GM18498 (cell line): ENCODE data around the gene UCKL1.
"Not testable (repeated sequence)": the region's sequence is repeated elsewhere in the genome, so short reads cannot be mapped to it uniquely, and the experiment has no call there.

Experiments used
- ATAC-seq: cut with Tn5 transposase; IDR thresholded peaks from one replicate; pipeline ENCODE4 v1.9.1; 2021; ENCODE audit warnings: mild to moderate bottlenecking, moderate library complexity; ENCODE audit not compliant: unreplicated experiment

The UCKL1 gene

DNA sequence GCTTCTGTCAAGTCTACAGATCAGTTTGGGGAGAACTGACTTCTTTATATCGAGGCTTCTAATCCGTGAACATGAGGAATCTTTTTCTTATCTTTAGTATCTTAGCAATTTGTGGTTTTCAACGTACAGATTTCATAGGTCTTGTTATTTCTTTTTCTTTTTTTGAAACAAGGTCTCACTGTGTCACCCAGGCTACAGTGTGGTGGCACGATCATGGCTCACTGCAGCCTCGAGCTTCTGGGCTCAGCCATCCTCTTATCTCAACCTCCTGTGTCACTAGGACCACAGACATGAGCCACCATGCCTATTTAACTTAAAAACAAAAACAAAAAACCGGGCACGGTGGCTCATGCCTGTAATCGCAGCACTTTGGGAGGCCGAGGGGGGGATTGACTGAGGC, 32.0 kb downstream of the UCKL1 start:
- no peak for ATAC-seq

- no peak for ATAC-seq
Measured at GRCh38 chr20:63923651-63924050, 32.6 kb downstream of the UCKL1 start.

DNA sequence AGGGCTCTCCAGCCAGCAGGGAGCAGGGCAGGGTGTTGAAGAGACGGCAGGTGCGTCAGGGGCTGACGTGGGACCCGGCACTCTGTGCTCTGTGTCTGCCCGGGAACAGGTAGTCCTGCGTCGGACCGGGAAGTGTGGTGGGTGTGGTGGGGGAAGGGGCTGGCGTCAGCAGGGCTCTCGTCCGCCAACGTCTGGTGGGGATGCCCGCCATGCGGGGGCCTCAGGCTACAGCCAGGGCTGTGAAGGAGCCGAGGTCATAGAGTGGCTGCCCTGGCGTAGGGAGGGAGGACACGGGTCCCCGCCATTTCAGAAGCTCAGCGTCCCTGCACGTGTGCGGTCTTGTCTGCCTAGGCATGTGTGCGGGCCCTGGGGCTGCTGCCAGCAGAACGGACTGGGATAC, 36.0 kb downstream of the UCKL1 start:
- no peak for ATAC-seq

GRCh38 chr20:63919130-63919529, 37.1 kb downstream of the UCKL1 start:
- no peak for ATAC-seq

GRCh38 chr20:63917811-63918210, 38.4 kb downstream of the UCKL1 start:
- ATAC-seq, result no peak

DNA sequence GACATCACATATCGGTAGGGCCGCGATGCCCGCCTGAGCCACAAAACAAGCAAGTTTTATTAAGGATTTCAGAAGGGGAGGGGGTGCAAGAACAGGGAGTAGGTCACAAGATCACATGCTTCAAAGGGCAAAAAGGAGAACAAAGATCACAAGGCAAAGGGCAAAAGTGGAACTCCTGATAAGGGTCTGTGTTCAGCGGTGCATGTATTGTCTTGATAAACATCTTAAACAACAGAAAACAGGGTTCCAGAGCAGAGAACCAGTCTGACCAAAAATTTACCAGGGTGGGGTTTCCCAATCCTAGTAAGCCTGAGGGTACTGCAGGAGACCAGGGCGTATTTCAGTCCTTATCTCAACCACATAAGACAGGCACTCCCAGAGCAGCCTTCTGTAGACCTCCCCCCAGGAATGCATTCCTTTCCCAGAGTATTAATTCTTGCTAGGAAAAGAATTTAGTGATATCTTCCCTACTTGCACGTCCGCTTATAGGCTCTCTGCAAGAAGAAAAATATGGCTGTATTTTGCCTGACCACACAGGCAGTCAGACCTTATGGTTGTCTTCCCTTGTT, 39.8 kb downstream of the UCKL1 start:
- not testable (repeated sequence) for ATAC-seq

DNA sequence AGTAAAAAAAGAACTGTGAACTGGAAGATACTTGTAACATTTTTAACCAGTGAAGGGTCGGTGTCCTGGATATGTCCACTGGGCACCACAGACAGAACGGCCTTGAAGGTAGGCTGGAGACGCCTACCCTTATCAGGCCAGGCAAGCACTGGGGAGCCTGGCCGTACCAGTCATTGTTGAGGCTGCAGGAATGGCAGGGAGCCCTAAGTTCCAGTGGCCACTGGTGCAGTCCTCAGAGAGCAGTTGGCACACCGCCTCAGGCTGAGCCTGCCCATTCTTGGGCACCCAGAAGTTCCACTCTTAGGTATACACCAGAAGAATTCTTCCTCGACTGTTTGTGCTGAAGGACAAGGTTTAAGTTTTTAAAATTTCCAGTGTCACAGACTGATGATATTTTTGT, 40.7 kb downstream of the UCKL1 start:
- no peak for ATAC-seq

GRCh38 chr20:63913768-63914167, 42.4 kb downstream of the UCKL1 start:
- ATAC-seq, result no peak

DNA sequence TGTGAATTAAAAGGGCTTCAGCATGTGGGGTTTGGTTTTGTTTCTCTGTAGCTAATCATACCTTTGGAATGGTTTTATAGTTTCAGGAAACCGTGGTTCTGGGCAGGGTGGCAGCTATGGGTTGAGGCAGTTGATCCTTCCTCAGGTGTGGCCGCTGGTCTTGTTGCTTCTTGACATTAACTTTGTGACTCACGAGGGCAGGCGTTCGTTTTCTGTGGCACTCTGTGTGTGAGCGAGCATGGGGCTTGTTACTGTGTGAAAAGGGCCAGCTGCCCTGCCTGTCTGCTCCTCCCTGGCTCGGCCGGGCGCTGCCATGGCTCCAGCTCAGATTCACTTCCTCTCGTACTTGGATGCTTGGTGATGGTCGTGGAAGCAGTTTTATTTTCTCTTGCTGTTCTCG, 45.0 kb downstream of the UCKL1 start:
- ATAC-seq, result no peak

DNA sequence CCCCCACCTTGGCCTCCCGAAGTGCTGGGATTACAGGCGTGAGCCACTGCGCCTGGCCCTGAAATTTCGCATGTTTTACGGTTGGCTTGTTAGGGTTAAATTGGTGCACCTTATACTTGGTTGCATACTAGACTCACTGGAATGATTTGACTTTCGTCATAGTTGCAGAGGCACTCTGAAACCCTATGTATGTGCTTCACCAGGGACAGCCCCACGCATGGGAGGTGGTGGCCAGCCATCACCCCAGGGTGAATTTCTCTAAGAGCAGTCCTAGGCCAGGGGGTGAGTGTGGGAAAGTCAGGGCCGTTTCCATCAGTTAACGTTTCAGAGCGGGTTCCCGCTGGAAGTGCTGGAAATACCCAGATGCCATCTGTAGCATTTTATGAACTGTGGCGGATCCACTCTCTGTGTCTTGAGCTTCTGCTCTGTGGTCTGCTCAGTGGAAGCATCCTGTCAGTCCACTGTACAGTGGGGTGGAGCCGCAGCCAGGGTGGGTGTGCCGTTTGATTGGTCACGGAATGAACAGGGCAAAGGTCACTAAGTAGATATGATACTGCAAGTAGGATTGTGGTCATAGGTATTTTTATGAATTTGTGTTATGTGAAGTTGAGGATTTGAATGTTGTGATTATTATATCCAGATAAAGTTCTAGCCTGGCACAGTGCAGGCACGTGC, 48.1 kb downstream of the UCKL1 start:
- no peak for ATAC-seq

- no peak for ATAC-seq
Measured at GRCh38 chr20:63903796-63904561, 52.2 kb downstream of the UCKL1 start.

- no peak for ATAC-seq
Measured at GRCh38 chr20:63900413-63900812, 55.8 kb downstream of the UCKL1 start.

- no peak for ATAC-seq
Measured at GRCh38 chr20:63898882-63899558, 57.2 kb downstream of the UCKL1 start.

- no peak for ATAC-seq
Measured at GRCh38 chr20:63897978-63898561, 58.1 kb downstream of the UCKL1 start.

- ATAC-seq, result no peak
Measured at GRCh38 chr20:63896264-63897105, 59.7 kb downstream of the UCKL1 start.

DNA sequence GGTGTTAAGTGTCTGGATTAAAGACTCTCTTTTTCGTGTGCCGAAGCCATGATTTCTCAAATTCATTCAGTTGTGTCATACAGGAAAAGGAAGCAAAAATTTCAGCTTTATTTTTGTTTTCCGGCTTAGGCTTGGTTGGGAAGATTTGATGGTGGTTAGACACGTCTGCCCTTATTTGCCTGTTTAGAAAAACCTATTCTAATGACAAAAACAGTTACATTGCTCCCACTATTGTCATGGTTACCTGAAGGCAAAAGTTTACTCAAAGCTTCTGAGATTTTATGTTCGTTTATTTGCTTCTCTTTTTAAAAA, 60.3 kb downstream of the UCKL1 start:
- no peak for ATAC-seq

- peak; percentile 15 for ATAC-seq
Measured at GRCh38 chr20:63895202-63895951, 60.8 kb downstream of the UCKL1 start.

GRCh38 chr20:63894358-63895201, 61.6 kb downstream of the UCKL1 start, which contains the start of gene DNAJC5:
TSS of gene DNAJC5 (plus strand) at chr20:63895126. CDS start at chr20:63928346, 33,220 bp downstream.
- ATAC-seq, result peak; percentile 85

GRCh38 chr20:63893999-63894357, 62.2 kb downstream of the UCKL1 start:
- ATAC-seq, result no peak
